ENCODE results near the gene CAMKK2. TPM values are rescaled to one million over a fixed set of nuclear protein-coding genes. Genes with fewer than 3 reads are reported as not detected.

The CAMKK2 gene
- total RNA-seq, 4 donors from 2014 or later: 16.8 to 32.6 (median 21.2) TPM

DNA sequence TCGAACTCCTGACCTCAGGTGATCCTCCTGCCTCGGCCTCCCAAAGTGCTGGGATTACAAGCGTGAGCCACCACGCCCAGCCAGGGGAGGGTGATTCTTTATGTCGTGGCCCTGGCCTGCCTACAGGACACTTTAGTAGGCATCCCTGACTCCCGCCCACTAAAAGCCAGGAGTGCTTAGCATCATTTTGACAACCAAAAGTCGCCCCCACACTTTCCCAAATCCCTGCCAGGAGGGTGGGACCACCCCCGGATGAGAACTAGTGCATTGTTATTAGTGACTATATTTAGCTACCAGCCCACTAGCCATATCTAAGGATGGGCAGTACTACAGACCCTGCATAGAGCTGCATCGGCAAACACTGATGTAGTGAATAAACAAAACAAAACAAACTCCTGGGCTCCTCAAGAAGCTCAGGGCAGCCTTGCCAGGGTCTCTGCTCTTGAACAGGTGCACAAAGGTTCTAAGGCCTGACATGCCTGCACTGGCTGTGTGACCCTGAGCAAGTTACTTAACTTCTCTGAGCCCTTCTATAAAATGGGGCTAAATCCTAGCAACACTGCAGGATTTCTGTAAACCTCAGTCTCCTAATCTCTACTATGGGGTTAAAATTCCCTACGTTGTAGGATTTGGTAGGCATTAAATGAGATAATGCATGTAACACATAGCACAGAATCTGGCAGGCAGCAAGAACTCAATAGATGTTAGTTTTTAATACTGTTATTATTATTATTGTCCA lies 2.2 kb downstream of the CAMKK2 start:
- peaks cover 0 to 29% (median 0%) of the 10 kb centered on the region in 3 donors for H3K36me3 ChIP-seq
- H3K9me3 ChIP-seq: no peaks in the 10 kb centered on the region
- H3K27me3 ChIP-seq: no peaks in the 10 kb centered on the region
- WGBS, 2 donors: 84 to 88% methylated on average over 7 to 8 of the region's 10 CpGs
- peak overlapping the region in 1 of 4 donors; percentile 99 for H3K4me3 ChIP-seq
- TF ChIP-seq POLR2A (IDR thresholded peaks at IDR 0.05) (no peak), CTCF (IDR thresholded peaks at IDR 0.05) (no peak)
- no peak for DNase-seq
- peaks cover 10 to 51% (median 29%) of the 10 kb centered on the region in 3 donors for H3K4me1 ChIP-seq
- H3K27ac ChIP-seq: no peak overlapping the region
- intact Hi-C loops (cut with DNase I): no loop called here

GRCh38 chr12:121293603-121294002 lies 2.9 kb downstream of the CAMKK2 start:
- Histone ChIP-seq H3K4me3 (no peak overlapping the region), H3K27me3 (no peaks in the 10 kb centered on the region), H3K4me1 (peaks cover 10 to 58% (median 32%) of the 10 kb centered on the region in 3 donors), H3K9me3 (no peaks in the 10 kb centered on the region), H3K27ac (no peak overlapping the region), H3K36me3 (peaks cover 0 to 29% (median 0%) of the 10 kb centered on the region in 3 donors)
- DNase-seq: no peak
- intact Hi-C loops (cut with DNase I): no loop called here
- WGBS, 2 donors: 92 to 94% methylated on average over 4 of the region's 4 CpGs
- TF ChIP-seq CTCF (IDR thresholded peaks at IDR 0.05) (no peak), POLR2A (IDR thresholded peaks at IDR 0.05) (no peak)

DNA sequence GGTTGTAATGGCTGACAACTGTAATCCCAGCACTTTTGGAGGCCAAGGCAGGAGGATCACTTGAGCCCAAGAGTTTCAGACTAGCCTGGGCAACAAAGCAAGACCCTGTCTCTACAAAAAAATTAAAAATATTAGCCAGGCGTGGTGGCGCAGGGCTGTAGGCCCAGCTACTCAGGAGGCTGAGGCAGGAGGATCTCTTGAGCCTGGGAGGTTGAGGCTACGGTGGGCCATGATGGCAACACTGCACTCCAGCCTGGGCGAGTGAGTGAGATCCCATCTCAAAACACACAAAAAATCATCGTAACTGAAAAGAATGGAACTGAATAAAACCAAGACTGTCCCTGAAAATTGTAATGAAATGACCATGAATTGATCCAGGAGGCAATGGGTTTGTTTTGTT lies 6.1 kb downstream of the CAMKK2 start:
- no peak for TF ChIP-seq CTCF (IDR thresholded peaks at IDR 0.05)
- TF ChIP-seq POLR2A (IDR thresholded peaks at IDR 0.05): no peak
- intact Hi-C loops (cut with DNase I): no loop called here
- peaks cover 0 to 29% (median 0%) of the 10 kb centered on the region in 3 donors for H3K36me3 ChIP-seq
- 94 to 99% methylated on average over 5 of the region's 5 CpGs for WGBS, 2 donors
- peaks cover 5 to 44% (median 26%) of the 10 kb centered on the region in 3 donors for H3K4me1 ChIP-seq
- H3K9me3 ChIP-seq: no peaks in the 10 kb centered on the region
- H3K4me3 ChIP-seq: no peak overlapping the region
- H3K27ac ChIP-seq: no peak overlapping the region
- no peaks in the 10 kb centered on the region for H3K27me3 ChIP-seq
- DNase-seq: no peak

- DNase-seq: no peak
- Histone ChIP-seq H3K9me3 (no peaks in the 10 kb centered on the region), H3K27me3 (no peaks in the 10 kb centered on the region), H3K27ac (peak overlapping the region in 1 of 4 donors; percentile 62), H3K4me1 (peaks cover under 1 to 44% (median 22%) of the 10 kb centered on the region in 3 donors), H3K4me3 (no peak overlapping the region), H3K36me3 (peaks cover 0 to 29% (median 0%) of the 10 kb centered on the region in 3 donors)
- intact Hi-C loops (cut with DNase I): no loop called here
- TF ChIP-seq CTCF (IDR thresholded peaks at IDR 0.05): no peak
- no peak for TF ChIP-seq POLR2A (IDR thresholded peaks at IDR 0.05)
- 89 to 93% methylated on average over 7 of the region's 7 CpGs for WGBS, 2 donors
Observed at GRCh38 chr12:121289962-121290361, 6.5 kb downstream of the CAMKK2 start.

DNA sequence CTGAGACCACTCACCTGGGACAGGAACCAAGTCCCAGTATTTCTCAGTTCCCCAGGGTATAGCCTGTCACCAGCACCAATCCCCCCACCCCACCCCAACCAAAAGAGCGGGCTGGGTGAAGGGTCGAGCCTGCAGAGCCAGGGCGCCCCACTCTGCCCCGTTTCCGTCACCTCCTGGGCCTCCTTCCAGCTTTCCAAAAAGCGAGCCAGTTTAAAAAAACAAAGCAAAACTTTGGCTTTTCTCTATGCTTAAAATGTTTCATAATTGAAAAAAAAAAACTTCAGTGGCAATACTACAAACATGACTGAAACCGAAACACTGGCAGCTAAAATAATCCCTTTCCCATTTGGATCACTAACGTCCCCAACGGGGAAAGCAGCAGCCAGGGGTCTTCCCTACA lies 7.5 kb downstream of the CAMKK2 start:
- H3K4me1 ChIP-seq: peaks cover 0 to 44% (median 24%) of the 10 kb centered on the region in 3 donors
- H3K9me3 ChIP-seq: no peaks in the 10 kb centered on the region
- no peak for DNase-seq
- TF ChIP-seq POLR2A (IDR thresholded peaks at IDR 0.05) (no peak), CTCF (IDR thresholded peaks at IDR 0.05) (no peak)
- intact Hi-C loops (cut with DNase I): no loop called here
- 11 to 24% methylated on average over 5 to 9 of the region's 9 CpGs for WGBS, 2 donors
- no peaks in the 10 kb centered on the region for H3K27me3 ChIP-seq
- no peak overlapping the region for H3K4me3 ChIP-seq
- peaks cover 0 to 31% (median 0%) of the 10 kb centered on the region in 3 donors for H3K36me3 ChIP-seq
- peak overlapping the region in 3 of 4 donors; percentile 36 to 67 (median 62) for H3K27ac ChIP-seq
